Measurements from ENCODE around the gene JARID2.

The JARID2 gene

DNA sequence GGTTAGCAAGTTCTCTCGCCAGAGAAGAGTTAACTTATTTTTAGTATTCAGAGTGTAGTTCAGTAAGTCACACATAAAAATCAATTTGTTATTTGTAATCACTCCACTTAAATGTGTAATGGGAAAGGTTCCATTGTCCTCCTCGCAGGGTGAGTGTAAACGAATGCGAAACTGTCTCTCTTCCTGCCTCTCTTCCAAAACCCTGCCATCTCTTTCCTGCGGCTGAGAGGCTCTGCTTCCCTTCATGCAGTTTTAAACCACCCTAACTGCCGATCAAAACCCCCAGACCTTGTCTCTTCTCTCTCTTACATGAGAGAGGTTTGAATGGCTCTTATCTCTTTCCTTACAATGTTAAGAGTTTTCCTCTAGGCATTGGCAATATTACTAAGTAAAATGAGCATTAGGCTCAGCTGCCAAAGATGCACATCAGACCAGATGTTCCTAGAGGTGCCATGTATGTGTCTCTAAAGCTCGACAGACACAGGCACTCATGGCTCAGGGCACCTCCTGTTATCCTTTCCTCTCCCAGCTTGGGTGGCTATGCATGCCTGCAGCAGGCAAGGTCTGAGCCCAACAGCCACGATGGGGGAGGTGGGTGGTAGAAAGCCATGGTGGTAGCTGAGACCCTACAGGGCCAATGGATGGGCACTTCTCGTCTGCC is 91.2 kb downstream of the JARID2 start:
- DNase-seq (ENCODE audit: low spot score) = no peak

DNA sequence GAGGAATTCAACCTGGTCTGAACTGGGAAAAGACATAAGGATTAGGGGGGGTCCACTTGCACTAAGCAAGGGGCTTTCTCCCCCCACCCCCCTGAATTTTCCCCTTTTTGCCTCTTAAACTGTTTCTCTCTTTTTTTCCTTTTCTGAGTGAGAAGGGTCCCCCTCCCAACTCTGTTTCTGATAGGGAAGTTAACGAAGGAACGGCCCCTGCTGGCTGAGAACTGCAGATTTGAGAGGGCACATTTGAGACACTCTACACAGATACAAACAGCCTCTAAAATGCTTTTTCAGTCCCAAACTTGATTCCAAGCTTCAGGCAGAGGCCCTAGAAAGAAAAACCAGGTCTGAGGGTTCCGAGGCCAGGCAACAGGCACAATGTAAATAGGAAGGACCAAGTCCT is 91.7 kb downstream of the JARID2 start:
- no peak for DNase-seq (ENCODE audit: low spot score)

DNA sequence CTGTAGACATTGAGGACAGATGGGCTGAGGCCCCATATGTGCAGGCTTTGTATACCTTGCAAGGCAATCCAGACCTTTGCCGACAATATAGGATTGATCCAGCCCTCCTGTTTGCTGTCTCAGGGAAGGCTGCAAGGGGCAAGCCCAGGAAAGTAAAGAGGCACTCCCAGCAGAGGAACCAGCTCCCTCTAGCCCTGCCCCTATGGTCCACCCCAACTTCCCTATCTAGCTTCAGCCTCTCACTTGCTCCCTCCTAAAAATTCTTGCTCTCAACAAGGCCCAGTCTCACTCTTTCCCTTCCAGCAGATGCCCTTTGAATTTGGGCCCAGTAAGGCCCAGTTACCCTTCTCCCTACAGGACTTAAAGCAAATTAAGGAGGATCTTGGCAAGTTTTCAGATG is 92.6 kb downstream of the JARID2 start:
- no peak for DNase-seq (ENCODE audit: low spot score)

DNA sequence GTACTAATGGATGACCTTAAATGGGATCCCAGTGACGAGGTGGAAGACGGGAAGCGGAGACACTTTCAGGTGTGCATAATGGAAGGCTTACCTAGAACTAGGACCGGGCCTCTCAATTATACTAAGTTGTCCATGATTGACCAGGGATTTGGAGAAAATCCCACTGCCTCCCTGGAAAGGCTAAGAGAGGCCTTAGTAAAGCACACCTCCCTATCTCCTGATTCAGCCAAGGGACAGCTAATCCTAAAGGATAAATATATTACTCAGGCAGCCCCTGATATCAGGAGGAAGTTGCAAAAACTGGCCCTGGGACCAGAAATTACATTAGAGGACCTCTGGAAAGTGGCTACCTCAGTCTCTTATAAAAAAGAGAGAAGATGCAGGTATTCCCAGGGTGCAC is 93.2 kb downstream of the JARID2 start:
- no peak for DNase-seq (ENCODE audit: low spot score)

DNA sequence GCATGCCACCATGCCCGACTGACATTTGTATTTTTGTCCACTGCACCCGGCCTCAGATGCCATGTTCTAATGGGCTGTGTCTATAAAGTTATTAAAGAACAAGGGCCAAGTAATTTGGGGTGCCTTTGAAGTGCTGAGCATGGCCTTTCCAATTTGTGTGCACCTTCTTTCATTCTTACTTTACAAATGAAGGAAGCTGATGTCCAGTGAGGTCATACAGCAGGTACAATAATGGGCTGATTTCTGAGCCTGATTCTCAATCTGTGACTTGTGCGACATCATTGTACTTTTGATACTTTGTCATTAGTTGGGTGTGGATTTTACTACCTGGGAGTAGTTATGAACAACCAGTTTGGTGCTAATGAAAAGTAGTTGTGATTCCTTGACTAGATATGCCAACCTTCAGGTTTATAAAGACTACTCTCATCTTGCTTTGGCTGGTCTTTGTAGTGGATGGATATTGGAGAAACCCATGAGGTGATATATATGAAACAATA is 94.3 kb downstream of the JARID2 start:
- no peak for DNase-seq (ENCODE audit: low spot score)

DNA sequence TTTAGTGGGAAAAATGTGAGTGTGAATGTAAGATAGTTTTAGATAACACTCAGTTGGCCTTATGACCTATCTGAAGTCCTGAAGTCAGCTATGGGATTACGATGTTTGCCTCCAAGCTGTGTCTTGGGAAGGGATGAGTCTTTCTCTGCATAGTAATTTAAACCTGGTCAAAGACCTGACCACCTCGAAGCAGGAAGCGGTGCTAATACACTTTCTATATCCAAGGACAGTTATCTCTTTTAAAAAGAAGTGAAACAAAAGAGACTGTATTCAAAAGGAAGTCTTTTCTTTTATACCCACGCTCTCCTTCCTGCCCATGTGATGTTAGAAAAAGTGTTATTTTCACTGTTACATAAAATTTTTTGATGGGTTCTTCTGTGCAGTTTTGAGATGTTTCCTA is 94.9 kb downstream of the JARID2 start:
- DNase-seq (ENCODE audit: low spot score) = no peak

DNA sequence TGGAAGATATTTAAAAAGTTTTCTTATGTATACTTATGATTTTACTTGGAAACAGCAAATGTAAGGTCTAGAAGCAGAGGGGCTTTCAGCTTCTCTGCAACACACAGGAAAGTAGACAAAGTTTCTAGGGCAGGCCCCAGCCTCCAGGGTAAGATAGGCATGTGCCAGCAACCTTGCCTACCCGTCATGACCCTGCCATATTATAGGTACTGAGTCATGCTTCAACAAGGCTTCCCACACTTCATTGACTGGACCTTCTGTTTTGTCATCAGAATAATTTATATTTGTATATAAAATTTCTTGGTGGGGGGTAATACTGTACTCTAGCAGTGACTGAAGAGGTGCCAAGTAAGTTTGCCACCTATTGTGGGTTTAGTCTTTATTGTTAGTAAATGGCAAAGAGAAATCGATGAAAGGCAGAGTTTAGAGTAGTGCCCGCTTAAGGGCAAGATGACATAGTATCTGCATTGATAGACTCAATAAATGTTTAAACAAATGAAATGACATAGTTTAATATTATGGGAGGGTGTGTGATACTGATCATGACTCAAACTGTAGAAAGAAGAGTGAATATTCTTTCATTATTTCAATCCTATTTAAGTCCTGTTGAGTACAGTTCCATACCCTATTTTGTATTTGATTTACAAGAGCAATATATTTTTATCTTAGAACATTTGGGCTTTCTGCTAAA is 95.6 kb downstream of the JARID2 start:
- no peak for DNase-seq (ENCODE audit: low spot score)

DNA sequence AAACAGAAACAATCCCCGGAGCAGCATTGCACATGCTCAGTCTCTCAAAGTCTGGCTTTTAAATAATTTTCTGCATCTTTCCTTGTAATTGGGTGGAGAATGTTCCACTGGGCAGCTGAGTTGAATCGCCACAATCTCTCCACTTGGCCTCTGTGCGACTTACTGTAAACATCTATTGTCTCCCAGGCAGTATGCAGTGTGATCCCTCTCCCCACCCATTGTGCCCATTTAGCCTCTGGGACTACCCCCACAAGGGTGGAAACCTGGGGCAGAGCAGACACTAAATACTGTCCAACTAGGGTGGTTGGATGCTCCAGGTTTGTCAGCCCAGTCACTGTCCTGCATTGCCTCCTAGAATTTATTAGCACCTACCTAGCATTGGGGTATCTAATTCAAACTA is 96.2 kb downstream of the JARID2 start:
- DNase-seq (ENCODE audit: low spot score) = no peak

DNA sequence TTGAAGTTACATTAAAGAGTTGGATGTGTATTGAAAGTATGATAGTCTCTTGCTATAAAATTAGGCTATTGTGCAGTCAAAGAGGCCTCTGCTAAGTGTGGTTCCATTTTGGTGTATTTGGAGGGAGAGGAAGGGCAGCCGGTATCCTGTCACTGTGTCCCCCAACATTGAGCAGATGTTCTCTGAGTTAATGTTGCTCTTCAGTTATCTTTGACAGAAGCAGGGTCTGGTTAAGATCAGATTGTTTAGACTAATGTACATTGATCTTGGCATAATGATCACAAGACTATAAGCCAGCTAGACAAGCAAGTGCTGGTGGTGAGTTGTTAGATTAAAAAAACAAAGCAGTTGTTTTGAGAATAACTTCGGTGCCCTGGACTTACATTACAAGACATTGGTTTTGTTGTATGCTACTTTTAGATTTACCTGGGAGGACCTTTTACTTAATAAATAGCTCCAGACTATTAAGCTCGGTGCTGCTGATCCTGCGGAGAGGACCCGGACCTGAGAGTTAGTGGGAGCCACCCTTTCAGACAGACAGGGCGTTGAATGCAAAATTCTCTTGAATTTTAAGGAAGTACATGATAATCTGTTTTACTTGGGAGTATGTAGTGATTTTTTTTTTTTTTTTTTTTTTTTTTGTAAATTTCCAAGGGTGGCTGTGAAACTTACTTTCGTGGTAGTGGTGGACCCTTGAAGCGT is 97.8 kb downstream of the JARID2 start:
- no peak for DNase-seq (ENCODE audit: low spot score)

DNA sequence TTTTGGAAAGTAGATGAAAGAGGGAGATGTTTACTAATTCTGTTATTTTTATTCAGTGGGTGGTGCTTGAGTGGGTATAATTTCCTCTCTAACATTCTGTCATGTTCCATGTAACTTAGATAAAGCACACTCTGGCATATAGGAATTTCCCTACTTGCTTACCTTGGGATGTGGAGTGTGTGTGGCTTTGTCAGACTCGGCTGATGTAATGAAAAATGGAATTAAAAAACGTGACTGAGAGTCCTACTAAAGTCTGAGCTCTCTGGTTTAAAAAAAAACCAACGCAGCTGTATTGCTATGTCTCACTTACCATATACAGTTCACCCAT is 98.3 kb downstream of the JARID2 start:
- no peak for DNase-seq (ENCODE audit: low spot score)

DNA sequence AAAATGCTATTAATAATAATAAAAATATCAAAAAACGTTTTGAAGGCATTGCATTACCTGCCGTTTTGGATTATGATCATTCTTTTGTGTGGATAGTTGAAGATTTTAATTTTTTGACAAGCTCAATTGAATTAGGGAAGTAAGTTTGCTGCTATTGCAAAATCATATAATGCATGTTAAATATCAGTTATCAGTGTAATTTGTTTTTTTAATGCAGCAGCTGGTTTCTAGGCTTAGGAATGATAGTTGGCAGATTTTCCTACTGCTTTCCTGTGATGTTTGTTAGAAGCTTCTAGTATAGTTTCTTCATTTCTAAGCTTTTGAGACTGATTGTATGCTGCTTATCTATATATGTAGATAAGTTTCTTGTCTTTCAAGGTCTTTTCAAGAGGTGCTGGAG is 99.0 kb downstream of the JARID2 start:
- no peak for DNase-seq (ENCODE audit: low spot score)

DNA sequence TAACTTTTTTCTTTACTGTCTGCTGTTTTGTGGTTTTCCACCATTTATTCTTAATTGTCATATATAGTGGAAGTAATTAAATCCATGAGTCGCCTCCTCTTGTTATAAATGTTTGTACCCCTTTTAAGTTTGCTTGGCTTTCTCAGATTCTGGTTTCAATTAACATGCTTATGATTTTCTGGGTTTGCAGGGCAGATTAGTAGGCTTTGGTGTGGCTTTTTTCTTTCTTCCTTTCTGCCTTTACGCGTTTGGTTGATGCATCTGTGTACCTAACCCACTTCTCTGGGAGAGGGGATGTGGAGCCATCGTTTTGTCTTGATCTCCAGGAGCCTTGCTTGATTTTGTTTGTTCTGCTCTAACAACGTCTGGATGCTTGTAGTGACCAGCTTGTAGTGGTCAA is 100.4 kb downstream of the JARID2 start:
- no peak for DNase-seq (ENCODE audit: low spot score)

DNA sequence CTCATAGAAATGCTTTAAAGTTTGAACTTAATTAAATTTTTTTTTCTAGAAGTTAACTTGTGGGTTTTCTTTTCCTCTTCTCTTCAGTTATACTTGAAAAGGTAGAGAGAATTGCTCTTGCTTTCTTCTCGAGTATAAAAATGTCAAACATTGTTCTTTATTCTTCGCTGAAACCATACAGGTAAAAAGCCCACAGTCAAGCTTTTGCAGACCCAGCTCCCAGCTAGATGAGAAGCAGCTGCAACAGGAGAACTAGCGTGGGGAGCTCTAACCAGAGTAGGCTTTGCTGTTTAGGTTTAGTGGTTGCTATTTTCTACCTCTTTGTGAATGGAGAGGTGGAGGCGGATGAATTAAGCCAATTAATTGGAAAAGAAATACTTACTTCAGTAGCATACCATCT is 102.7 kb downstream of the JARID2 start:
- no peak for DNase-seq (ENCODE audit: low spot score)

DNA sequence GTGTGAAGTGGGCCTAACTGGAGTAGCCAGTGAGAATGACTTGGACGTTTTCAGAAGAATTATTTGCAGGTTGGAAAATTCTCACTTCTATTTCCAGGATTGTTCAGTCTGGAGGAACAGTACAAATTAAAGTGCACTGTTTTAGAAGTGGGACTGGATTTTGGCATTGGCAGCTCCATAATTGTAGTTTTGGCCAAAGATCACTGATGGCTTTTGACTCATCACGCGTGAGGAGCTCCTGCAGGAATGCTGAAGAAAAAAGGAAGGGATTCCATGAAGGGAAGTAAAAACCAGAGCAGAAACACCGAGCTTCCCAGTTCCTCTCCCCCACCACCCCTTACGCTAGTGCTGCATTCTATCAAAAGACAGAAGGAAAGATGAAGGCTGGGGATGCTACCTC is 103.5 kb downstream of the JARID2 start:
- no peak for DNase-seq (ENCODE audit: low spot score)

DNA sequence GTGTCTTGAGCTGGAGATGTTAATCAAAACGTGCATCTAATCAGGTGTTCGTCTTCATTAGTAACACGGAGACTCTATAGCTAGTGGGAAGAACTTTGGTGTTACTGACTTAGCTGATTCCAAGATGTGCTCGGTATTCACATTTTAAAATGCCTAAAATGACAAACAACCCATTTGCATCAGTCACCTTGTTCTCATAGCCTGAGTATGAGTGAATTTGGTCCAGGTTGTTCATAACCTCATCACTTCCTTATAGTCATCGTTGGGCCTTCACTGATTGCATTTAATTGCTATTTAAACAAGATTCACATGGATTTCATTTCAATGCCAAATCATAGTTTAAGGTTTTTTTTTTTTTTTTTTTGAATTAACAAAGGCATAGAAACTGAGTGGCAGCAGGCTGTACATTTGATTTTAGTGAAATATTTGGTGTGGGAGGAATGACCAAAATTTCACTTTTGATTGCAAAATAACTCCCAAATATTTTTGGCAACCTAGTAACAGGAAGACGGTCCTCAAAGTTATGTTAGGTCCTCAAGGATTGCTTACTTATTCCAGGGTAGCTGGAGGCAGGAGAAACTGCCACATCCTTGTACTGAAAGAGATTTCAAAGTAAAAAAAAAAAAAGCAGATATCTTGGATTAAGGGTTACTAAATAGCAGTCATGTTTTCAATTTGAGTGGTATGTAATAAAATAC is 104.7 kb downstream of the JARID2 start:
- no peak for DNase-seq (ENCODE audit: low spot score)

DNA sequence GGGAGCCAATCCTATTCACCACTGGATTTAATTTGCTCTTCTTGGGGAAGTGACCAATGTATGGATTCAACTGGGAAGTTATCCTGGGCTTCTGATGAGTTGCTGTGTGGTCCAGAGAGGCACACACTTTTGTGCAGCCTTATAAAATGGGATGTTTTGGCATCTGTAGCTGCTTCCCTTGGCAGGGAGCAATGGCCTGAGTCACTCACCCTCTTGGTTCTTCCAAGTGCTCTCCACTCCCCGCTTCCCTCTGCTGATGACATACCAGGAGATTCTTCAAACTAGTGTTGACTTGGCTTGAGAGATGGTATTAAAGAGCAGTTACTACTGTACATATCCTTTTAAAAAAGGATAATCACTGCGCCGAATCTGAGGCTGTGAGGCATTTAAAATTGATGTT is 105.8 kb downstream of the JARID2 start:
- no peak for DNase-seq (ENCODE audit: low spot score)

DNA sequence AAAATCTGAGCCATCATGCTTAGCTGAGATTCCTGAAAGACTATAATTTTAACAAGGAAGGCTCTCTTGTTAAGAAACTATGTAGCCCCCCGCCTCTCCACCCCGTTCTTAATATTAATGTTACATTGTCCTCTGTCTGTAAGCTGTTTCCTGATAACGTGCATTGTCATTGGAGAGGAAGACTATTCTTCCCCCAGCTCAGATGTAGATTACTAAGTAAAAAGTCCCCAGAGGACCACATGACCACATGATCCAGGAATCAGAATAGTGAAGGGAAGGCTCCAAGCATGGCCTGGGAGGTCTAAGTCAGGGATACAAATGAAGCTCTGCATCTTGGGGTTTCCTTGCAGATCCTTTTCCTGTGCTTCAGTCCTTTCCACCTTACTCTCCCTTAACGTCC is 106.4 kb downstream of the JARID2 start:
- no peak for DNase-seq (ENCODE audit: low spot score)

DNA sequence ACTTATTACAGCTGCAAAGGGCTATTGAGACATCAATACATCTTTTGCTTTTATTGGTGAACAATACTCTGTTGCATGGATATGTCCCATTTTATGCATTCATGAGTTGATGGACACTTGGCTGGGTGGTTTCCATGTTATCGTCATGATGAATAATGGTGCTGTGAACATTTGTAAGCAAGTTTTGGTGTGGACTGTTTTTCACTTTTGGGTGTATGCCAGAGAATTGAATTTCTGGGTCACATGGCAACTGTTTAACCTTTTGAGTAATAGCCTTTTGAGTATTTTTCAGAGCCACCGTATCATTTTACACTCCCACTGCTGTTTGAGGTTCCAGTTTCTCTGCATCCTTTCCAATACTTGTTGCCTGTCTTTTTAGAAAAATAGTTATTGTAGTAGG is 107.0 kb downstream of the JARID2 start:
- DNase-seq (ENCODE audit: low spot score) = no peak

DNA sequence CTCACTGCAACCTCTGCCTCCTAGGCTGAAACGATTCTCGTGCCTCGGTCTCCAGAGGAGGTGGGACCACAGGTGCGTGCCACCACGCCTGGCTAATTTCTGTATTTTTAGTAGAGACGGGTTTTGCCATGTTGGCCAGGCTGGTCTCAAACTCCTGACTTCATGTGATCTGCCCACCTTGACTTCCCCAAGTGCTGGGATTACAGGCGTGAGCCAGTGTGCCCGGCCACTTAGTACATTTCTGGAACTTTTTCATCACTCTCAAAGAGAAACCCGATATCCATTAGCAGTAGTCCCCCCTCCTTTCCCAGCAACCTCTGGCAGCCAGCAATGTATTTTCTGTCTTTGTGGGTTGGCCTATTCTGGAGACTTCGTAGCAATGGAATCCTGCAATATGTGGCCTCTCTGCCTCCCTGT is 109.8 kb downstream of the JARID2 start:
- no peak for DNase-seq (ENCODE audit: low spot score)

DNA sequence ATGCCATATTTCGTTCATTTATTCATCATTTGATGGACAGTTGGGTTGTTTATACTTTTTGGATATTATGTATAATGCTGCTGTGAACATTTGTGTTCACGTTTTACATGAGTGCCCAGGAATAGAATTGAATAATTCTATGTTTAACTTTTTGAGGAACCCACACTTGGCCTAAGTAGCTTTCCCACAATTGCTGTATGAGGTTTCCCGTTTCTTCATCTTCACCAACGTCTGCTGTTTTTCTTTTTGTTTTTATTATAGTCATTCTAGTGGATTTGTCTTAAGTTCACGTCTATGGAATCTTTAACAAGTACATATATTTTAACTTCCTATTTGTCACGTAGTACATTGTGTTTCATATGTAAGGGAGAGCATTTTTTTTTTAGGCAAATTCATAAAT is 110.3 kb downstream of the JARID2 start:
- no peak for DNase-seq (ENCODE audit: low spot score)

DNA sequence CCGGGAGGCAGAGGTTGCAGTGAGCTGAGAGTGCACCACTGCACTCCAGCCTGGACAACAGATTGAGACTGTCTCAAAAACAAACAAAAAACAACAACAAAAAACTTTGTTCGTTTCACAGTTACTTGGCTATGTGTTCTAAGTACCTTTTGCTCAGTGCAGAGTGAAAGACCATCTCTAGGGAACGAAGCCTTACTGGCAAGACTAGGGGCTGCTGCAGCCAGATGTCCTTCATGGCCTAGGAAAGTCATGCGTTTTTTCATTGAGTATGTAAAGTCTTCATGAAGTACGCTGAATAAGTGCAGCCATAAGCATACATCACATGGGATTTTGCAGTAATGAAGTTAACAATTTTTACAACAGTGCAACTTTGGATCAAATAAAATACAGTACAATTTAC is 111.1 kb downstream of the JARID2 start:
- no peak for DNase-seq (ENCODE audit: low spot score)

DNA sequence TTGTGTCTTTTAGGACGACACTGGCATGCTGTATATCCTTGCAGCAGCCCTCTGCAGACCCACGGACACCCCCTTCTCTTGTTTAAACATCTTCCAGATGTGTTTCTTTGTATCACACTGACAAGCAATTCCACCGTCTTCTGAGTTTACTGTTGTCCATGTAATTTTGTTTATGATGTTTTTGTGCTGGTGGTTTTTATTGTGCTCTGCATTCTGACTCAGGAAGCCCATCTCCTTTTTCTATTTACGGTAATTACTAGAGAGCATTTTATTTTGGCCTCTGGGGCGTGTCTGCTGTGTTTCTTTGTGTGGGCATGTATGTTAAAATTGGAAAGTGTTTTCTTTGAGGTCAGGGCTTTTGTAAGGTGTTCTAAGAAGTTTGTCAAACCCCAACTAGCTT is 111.9 kb downstream of the JARID2 start:
- no peak for DNase-seq (ENCODE audit: low spot score)
